ENCODE measurements around the gene RIPOR3.
"Not testable (repeated sequence)": the region's sequence is repeated elsewhere in the genome, so short reads cannot be mapped to it uniquely, and the experiment has no call there.

RIPOR3 gene

GRCh38 chr20:50574586-50574985 lies 116.8 kb downstream of the RIPOR3 start:
- Histone ChIP-seq H3K4me1 (ENCODE audit: insufficient read depth, low read length) (no peaks in the 10 kb centered on the region), H3K27ac (ENCODE audit: low read length) (no peak overlapping the region), H3K27me3 (ENCODE audit: insufficient read depth, low read length) (no peaks in the 10 kb centered on the region), H3K4me3 (ENCODE audit: low read length) (no peak overlapping the region), H3K9ac (ENCODE audit: low read depth, low read length) (no peak overlapping the region), H3K9me3 (ENCODE audit: insufficient read depth, low read depth, low read length) (no peaks in the 10 kb centered on the region), H3K36me3 (ENCODE audit: insufficient read depth, low read depth, low read length) (peaks cover 56% of the 10 kb centered on the region)

GRCh38 chr20:50574108-50574507 lies 117.2 kb downstream of the RIPOR3 start:
- H3K36me3 ChIP-seq (ENCODE audit: insufficient read depth, low read depth, low read length), result peaks cover 55% of the 10 kb centered on the region
- no peak overlapping the region for H3K27ac ChIP-seq (ENCODE audit: low read length)
- H3K4me1 ChIP-seq (ENCODE audit: insufficient read depth, low read length), result no peaks in the 10 kb centered on the region
- no peaks in the 10 kb centered on the region for H3K9me3 ChIP-seq (ENCODE audit: insufficient read depth, low read depth, low read length)
- H3K27me3 ChIP-seq (ENCODE audit: insufficient read depth, low read length), result no peaks in the 10 kb centered on the region
- H3K9ac ChIP-seq (ENCODE audit: low read depth, low read length), result no peak overlapping the region
- H3K4me3 ChIP-seq (ENCODE audit: low read length), result no peak overlapping the region

GRCh38 chr20:50572938-50573777 lies 118.2 kb downstream of the RIPOR3 start:
- Histone ChIP-seq H3K9me3 (ENCODE audit: insufficient read depth, low read depth, low read length) (no peaks in the 10 kb centered on the region), H3K27me3 (ENCODE audit: insufficient read depth, low read length) (no peaks in the 10 kb centered on the region), H3K4me1 (ENCODE audit: insufficient read depth, low read length) (no peaks in the 10 kb centered on the region), H3K4me3 (ENCODE audit: low read length) (no peak overlapping the region), H3K9ac (ENCODE audit: low read depth, low read length) (no peak overlapping the region), H3K36me3 (ENCODE audit: insufficient read depth, low read depth, low read length) (peaks cover 52% of the 10 kb centered on the region), H3K27ac (ENCODE audit: low read length) (peak overlapping the region; percentile 29)

GRCh38 chr20:50571466-50571865 lies 119.9 kb downstream of the RIPOR3 start:
- no peaks in the 10 kb centered on the region for H3K4me1 ChIP-seq (ENCODE audit: insufficient read depth, low read length)
- H3K27me3 ChIP-seq (ENCODE audit: insufficient read depth, low read length), result no peaks in the 10 kb centered on the region
- no peak overlapping the region for H3K27ac ChIP-seq (ENCODE audit: low read length)
- no peaks in the 10 kb centered on the region for H3K9me3 ChIP-seq (ENCODE audit: insufficient read depth, low read depth, low read length)
- H3K4me3 ChIP-seq (ENCODE audit: low read length), result no peak overlapping the region
- no peak overlapping the region for H3K9ac ChIP-seq (ENCODE audit: low read depth, low read length)
- H3K36me3 ChIP-seq (ENCODE audit: insufficient read depth, low read depth, low read length), result peaks cover 44% of the 10 kb centered on the region

GRCh38 chr20:50569864-50570836 lies 121.2 kb downstream of the RIPOR3 start:
- Histone ChIP-seq H3K27me3 (ENCODE audit: insufficient read depth, low read length) (no peaks in the 10 kb centered on the region), H3K4me3 (ENCODE audit: low read length) (no peak overlapping the region), H3K9me3 (ENCODE audit: insufficient read depth, low read depth, low read length) (no peaks in the 10 kb centered on the region), H3K9ac (ENCODE audit: low read depth, low read length) (no peak overlapping the region), H3K4me1 (ENCODE audit: insufficient read depth, low read length) (no peaks in the 10 kb centered on the region), H3K27ac (ENCODE audit: low read length) (no peak overlapping the region), H3K36me3 (ENCODE audit: insufficient read depth, low read depth, low read length) (peaks cover 41% of the 10 kb centered on the region)

- not testable (repeated sequence) for H3K9me3 ChIP-seq (ENCODE audit: insufficient read depth, low read depth, low read length); H3K4me1 ChIP-seq (ENCODE audit: insufficient read depth, low read length); H3K27ac ChIP-seq (ENCODE audit: low read length); H3K27me3 ChIP-seq (ENCODE audit: insufficient read depth, low read length); H3K4me3 ChIP-seq (ENCODE audit: low read length); H3K9ac ChIP-seq (ENCODE audit: low read depth, low read length)
- H3K36me3 ChIP-seq (ENCODE audit: insufficient read depth, low read depth, low read length), result peaks cover 41% of the 10 kb centered on the region
Observed at GRCh38 chr20:50569487-50569863, 121.9 kb downstream of the RIPOR3 start.

- Histone ChIP-seq H3K36me3 (ENCODE audit: insufficient read depth, low read depth, low read length) (peaks cover 37% of the 10 kb centered on the region), H3K9ac (ENCODE audit: low read depth, low read length) (no peak overlapping the region), H3K9me3 (ENCODE audit: insufficient read depth, low read depth, low read length) (no peaks in the 10 kb centered on the region)
Observed at GRCh38 chr20:50568549-50568942, 122.8 kb downstream of the RIPOR3 start.

GRCh38 chr20:50567860-50568548 lies 123.3 kb downstream of the RIPOR3 start:
- H3K36me3 ChIP-seq (ENCODE audit: insufficient read depth, low read depth, low read length), result peaks cover 37% of the 10 kb centered on the region
- no peaks in the 10 kb centered on the region for H3K4me1 ChIP-seq (ENCODE audit: insufficient read depth, low read length)
- no peaks in the 10 kb centered on the region for H3K9me3 ChIP-seq (ENCODE audit: insufficient read depth, low read depth, low read length)
- no peak overlapping the region for H3K27ac ChIP-seq (ENCODE audit: low read length)
- no peaks in the 10 kb centered on the region for H3K27me3 ChIP-seq (ENCODE audit: insufficient read depth, low read length)
- H3K4me3 ChIP-seq (ENCODE audit: low read length), result no peak overlapping the region
- no peak overlapping the region for H3K9ac ChIP-seq (ENCODE audit: low read depth, low read length)

More at GRCh38 chr20:50568549-50568942, 122.8 kb downstream of the RIPOR3 start:
- H3K4me1 ChIP-seq (ENCODE audit: insufficient read depth, low read length), result no peaks in the 10 kb centered on the region
- no peaks in the 10 kb centered on the region for H3K27me3 ChIP-seq (ENCODE audit: insufficient read depth, low read length)
- H3K4me3 ChIP-seq (ENCODE audit: low read length), result no peak overlapping the region
- H3K27ac ChIP-seq (ENCODE audit: low read length), result no peak overlapping the region

- no peaks in the 10 kb centered on the region for H3K4me1 ChIP-seq (ENCODE audit: insufficient read depth, low read length)
- H3K9me3 ChIP-seq (ENCODE audit: insufficient read depth, low read depth, low read length), result no peaks in the 10 kb centered on the region
- H3K27me3 ChIP-seq (ENCODE audit: insufficient read depth, low read length), result no peaks in the 10 kb centered on the region
- no peak overlapping the region for H3K9ac ChIP-seq (ENCODE audit: low read depth, low read length)
- H3K27ac ChIP-seq (ENCODE audit: low read length), result no peak overlapping the region
- H3K36me3 ChIP-seq (ENCODE audit: insufficient read depth, low read depth, low read length), result peaks cover 49% of the 10 kb centered on the region
- H3K4me3 ChIP-seq (ENCODE audit: low read length), result no peak overlapping the region
Observed at GRCh38 chr20:50565871-50566270, 125.5 kb downstream of the RIPOR3 start.

GRCh38 chr20:50565383-50565782 lies 126.0 kb downstream of the RIPOR3 start:
- H3K4me3 ChIP-seq (ENCODE audit: low read length), result no peak overlapping the region
- H3K27me3 ChIP-seq (ENCODE audit: insufficient read depth, low read length), result no peaks in the 10 kb centered on the region
- H3K4me1 ChIP-seq (ENCODE audit: insufficient read depth, low read length), result no peaks in the 10 kb centered on the region
- peaks cover 49% of the 10 kb centered on the region for H3K36me3 ChIP-seq (ENCODE audit: insufficient read depth, low read depth, low read length)
- no peaks in the 10 kb centered on the region for H3K9me3 ChIP-seq (ENCODE audit: insufficient read depth, low read depth, low read length)
- no peak overlapping the region for H3K27ac ChIP-seq (ENCODE audit: low read length)
- H3K9ac ChIP-seq (ENCODE audit: low read depth, low read length), result no peak overlapping the region

GRCh38 chr20:50563133-50563944 lies 128.0 kb downstream of the RIPOR3 start:
- no peaks in the 10 kb centered on the region; the same call in 1 of the 2 replicates for H3K4me1 ChIP-seq (ENCODE audit: insufficient read depth, low read length)
- H3K9ac ChIP-seq (ENCODE audit: low read depth, low read length), result no peak overlapping the region
- no peaks in the 10 kb centered on the region for H3K27me3 ChIP-seq (ENCODE audit: insufficient read depth, low read length)
- H3K36me3 ChIP-seq (ENCODE audit: insufficient read depth, low read depth, low read length), result peaks cover 34% of the 10 kb centered on the region
- no peak overlapping the region for H3K27ac ChIP-seq (ENCODE audit: low read length)
- no peak overlapping the region for H3K4me3 ChIP-seq (ENCODE audit: low read length)
- no peaks in the 10 kb centered on the region for H3K9me3 ChIP-seq (ENCODE audit: insufficient read depth, low read depth, low read length)
